Non-pigmented ciliary epithelial cell (primary cell): ENCODE data around the gene LY6G5C.

ENCODE experiments used
- DNase-seq: peaks from one replicate; pipeline ENCODE4 v3.0.0-alpha.2; 2010; ENCODE audit warnings: low read depth

The LY6G5C gene

GRCh38 chr6:31639449-31639861 is 41.4 kb downstream of the LY6G5C start:
- DNase-seq = no peak

GRCh38 chr6:31639043-31639442 is 41.8 kb downstream of the LY6G5C start:
- no peak for DNase-seq

DNA sequence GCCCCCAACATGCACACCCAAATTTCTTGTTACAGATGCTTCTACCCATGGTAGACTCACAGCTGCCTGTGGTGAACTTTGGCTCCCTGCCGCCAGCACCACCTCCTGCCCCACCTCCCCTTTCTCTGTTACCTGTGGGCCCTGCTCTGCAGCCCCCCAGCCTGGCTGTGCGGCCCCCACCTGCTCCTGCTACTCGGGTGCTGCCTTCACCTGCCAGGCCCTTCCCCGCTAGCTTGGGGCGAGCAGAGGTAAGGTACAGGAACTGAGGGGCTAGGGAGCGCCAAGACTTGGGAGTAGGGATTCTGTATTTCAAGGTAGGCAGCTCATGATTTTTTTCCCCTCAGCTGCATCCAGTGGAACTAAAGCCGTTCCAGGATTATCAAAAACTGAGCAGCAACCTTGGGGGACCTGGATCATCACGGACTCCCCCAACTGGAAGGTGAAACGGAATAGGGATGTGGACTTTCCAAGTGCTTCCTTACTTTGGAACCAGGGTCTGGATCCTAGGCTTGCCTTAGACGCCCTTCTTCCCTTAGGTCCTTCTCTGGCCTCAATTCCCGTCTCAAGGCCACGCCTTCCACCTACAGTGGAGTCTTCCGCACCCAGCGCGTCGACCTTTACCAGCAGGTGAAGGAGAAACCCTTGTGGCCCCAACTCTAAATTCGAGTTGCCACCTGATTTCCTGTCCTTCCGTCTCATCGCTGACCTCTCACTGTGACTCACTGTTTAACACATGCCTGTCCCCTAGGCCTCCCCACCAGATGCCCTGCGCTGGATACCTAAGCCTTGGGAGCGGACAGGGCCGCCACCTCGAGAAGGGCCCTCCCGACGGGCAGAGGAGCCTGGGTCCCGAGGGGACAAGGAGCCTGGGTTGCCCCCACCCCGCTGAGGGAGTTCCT is 43.9 kb downstream of the LY6G5C start:
- no peak for DNase-seq

DNA sequence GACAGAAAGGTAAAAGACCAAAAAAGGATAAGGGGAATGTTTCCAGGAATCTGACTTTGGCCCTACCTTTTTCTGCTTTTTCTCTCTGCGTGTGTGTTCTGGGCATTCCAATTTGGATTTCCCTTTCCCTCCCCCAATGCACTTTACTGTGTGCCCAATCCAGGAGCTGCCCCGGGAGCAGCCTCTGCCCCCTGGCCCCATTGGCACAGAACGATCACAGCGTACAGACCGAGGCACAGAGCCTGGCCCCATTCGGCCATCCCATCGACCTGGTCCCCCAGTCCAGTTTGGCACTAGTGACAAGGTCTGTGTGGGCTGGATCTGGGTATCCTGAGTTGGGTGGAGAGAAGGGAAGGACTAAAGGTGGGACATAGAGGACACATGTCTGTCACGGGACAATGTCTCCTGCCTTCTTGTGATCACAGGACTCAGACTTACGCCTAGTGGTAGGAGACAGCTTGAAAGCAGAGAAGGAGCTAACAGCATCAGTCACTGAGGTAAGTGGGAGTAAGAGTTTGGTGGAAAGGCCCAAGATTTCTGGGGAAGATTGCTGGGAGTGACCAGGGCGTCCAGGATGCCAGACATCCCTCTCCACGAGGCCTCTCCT is 45.8 kb downstream of the LY6G5C start:
- DNase-seq = no peak

- no peak for DNase-seq
Observed at GRCh38 chr6:31634131-31634530, 46.7 kb downstream of the LY6G5C start.

- no peak for DNase-seq
Observed at GRCh38 chr6:31633447-31633846, 47.4 kb downstream of the LY6G5C start.

DNA sequence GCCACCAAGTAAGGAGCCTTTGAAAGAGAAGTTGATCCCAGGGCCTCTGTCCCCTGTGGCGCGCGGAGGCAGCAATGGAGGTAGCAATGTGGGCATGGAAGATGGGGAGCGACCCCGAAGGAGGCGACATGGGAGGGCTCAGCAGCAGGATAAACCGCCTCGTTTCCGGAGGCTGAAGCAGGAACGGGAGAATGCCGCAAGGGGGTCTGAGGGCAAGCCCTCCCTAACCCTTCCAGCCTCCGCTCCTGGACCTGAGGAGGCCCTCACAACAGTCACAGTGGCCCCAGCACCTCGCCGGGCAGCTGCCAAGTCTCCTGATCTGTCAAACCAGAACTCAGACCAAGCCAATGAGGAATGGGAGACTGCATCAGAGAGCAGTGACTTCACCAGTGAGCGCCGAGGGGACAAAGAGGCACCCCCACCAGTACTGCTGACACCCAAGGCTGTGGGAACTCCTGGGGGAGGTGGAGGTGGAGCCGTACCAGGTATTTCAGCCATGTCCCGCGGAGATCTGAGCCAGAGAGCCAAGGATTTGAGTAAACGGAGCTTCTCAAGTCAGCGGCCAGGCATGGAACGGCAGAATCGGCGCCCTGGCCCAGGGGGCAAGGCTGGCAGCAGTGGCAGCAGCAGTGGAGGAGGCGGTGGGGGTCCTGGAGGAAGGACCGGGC is 48.5 kb downstream of the LY6G5C start:
- no peak for DNase-seq

- DNase-seq = no peak
Observed at GRCh38 chr6:31631681-31632278, 49.1 kb downstream of the LY6G5C start.

DNA sequence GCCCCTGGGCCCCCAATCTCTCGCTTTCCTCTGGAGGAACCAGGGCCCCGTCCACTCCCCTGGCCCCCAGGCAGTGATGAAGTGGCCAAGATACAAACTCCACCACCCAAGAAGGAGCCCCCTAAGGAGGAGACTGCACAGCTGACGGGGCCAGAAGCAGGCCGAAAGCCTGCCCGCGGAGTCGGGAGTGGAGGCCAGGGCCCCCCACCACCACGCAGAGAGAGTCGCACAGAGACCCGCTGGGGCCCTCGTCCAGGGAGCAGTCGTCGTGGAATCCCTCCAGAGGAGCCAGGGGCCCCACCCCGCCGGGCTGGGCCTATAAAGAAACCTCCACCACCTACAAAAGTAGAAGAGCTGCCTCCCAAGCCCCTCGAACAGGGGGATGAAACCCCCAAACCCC is 49.7 kb downstream of the LY6G5C start:
- no peak for DNase-seq

GRCh38 chr6:31630177-31630934 is 50.5 kb downstream of the LY6G5C start:
- no peak for DNase-seq

GRCh38 chr6:31629014-31629413 is 51.9 kb downstream of the LY6G5C start:
- no peak for DNase-seq

- DNase-seq = no peak
Observed at GRCh38 chr6:31627690-31628287, 53.1 kb downstream of the LY6G5C start.

GRCh38 chr6:31626952-31627351 is 53.9 kb downstream of the LY6G5C start:
- no peak for DNase-seq
